Testis (tissue), 3 donors: ENCODE results near the gene LMLN. TPM values are rescaled to one million over a fixed set of nuclear protein-coding genes. Genes with fewer than 3 reads are reported as not detected.

ENCODE experiments used
- DNase-seq: peaks from one replicate; pipeline ENCODE4 v3.0.0-alpha.2; 2019
- H3K27ac ChIP-seq, 2 donors: fragments of 200-600 bp; sonication (generic); one replicate each; pipeline ENCODE4 v1.5.1; 2019
- H3K27me3 ChIP-seq: fragments of 200-600 bp; sonication (generic); one replicate; pipeline ENCODE4 v1.5.1; 2019
- H3K36me3 ChIP-seq: fragments of 200-600 bp; sonication (generic); one replicate; pipeline ENCODE4 v1.5.1; 2017; ENCODE audit warnings: low read depth; ENCODE audit errors: missing control alignments
- H3K4me1 ChIP-seq: fragments of 200-600 bp; sonication (generic); one replicate; pipeline ENCODE4 v1.5.1; 2019
- H3K4me3 ChIP-seq, 2 donors: fragments of 200-600 bp; sonication (generic); one replicate each; pipeline ENCODE4 v1.5.1; 2017 to 2019
- H3K9me3 ChIP-seq: fragments of 200-600 bp; sonication (generic); one replicate; pipeline ENCODE4 v1.5.1; 2017
- POLR2A ChIP-seq: fragments of 450-650 bp; IDR thresholded peaks from one replicate; pipeline ENCODE4 v1.6.1; 2017; ENCODE audit warnings: antibody characterized with exemption, mild to moderate bottlenecking, moderate library complexity
- WGBS, 2 donors: methylation state at CpG; one replicate each; pipeline ENCODE4 v1.1.5; 2018; 5-methylcytosine and 5-hydroxymethylcytosine counted together
- intact Hi-C: fragments of 100-400 bp; cut with DNase I; formaldehyde crosslinking; loops from one replicate; pipeline ENCODE4 v1.15.1; 2023; ENCODE audit warnings: low total_unique reads
- polyA plus RNA-seq: library from polyadenylated mRNA; stranded (reverse); fragments of 350-450 nt; fragmentation: Illumina TruSeq; extraction: RNeasy Lipid Tissue Mini Kit (QIAGEN cat#74804); gene quantifications from one replicate; pipeline ENCODE4 v1.2.3, GENCODE V29; 2014; ENCODE audit warnings: low read depth, low replicate concordance; ENCODE audit not compliant: insufficient read depth
- total RNA-seq, 2 donors: library from RNA; depleted of rRNA; stranded (reverse); fragments of >200 nt; gene quantifications; one replicate each; pipeline ENCODE4 v1.2.3, GENCODE V29; 2016
- TF ChIP-seq, protein P1 (sequence below), 3 experiments: fragments of 450-650 bp in 2 of 3; fragments of 200-600 bp in 1 of 3; sonication (generic) in 1 of 3; IDR thresholded peaks; one replicate each; pipeline ENCODE4 v1.5.1; 2016 to 2019; ENCODE audit warnings: antibody characterized with exemption in 3 of 3, mild to moderate bottlenecking in 2 of 3, moderate library complexity in 1 of 3

Gene LMLN
- total and polyA plus RNA-seq, 3 donors from 2014 or later: 23.0 to 49.8 (median 24.1) TPM

DNA sequence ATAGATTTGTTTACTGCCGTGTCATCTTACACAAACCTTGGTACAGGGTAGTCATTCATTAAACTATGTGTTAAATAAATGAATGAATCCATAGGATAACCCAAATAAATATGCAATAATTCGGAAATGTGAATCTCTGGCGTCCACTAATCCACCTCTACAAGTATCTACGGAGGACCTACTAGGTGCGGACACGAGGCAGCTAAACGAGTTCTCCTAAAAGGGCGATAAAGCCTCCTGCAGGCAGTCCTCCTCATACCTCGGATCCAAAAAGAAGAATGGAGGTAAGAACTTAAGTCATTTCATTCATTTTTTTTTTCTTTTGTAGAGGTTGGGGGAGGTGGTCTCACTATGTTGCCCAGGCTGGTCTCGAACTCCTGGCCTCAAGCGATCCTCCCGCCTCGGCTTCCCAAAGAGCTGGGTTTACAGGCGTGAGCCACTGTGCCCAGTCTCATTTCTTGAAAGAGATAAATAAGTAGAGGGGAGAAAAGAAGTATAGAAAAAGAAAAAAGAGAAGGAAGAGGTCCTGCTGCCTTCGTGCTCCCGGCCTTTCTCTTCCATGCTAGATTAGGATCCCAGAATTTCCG is 10.7 kb upstream of the LMLN start:
- H3K9me3 ChIP-seq: no peaks in the 10 kb centered on the region
- intact Hi-C loops: no loop called here
- DNase-seq: no peak
- H3K27me3 ChIP-seq: no peaks in the 10 kb centered on the region
- peak overlapping the region; percentile 83 to 97 for H3K27ac ChIP-seq
- H3K4me3 ChIP-seq: peak overlapping the region; percentile 78 to 92
- 16 to 19% methylated on average over 17 of the region's 17 CpGs for WGBS, 2 donors
- no peaks in the 10 kb centered on the region for H3K36me3 ChIP-seq
- TF ChIP-seq, protein P1, sequence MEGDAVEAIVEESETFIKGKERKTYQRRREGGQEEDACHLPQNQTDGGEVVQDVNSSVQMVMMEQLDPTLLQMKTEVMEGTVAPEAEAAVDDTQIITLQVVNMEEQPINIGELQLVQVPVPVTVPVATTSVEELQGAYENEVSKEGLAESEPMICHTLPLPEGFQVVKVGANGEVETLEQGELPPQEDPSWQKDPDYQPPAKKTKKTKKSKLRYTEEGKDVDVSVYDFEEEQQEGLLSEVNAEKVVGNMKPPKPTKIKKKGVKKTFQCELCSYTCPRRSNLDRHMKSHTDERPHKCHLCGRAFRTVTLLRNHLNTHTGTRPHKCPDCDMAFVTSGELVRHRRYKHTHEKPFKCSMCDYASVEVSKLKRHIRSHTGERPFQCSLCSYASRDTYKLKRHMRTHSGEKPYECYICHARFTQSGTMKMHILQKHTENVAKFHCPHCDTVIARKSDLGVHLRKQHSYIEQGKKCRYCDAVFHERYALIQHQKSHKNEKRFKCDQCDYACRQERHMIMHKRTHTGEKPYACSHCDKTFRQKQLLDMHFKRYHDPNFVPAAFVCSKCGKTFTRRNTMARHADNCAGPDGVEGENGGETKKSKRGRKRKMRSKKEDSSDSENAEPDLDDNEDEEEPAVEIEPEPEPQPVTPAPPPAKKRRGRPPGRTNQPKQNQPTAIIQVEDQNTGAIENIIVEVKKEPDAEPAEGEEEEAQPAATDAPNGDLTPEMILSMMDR (IDR thresholded peaks at IDR 0.05): no peak
- TF ChIP-seq POLR2A: no peak
- H3K4me1 ChIP-seq: peaks cover 26% of the 10 kb centered on the region

DNA sequence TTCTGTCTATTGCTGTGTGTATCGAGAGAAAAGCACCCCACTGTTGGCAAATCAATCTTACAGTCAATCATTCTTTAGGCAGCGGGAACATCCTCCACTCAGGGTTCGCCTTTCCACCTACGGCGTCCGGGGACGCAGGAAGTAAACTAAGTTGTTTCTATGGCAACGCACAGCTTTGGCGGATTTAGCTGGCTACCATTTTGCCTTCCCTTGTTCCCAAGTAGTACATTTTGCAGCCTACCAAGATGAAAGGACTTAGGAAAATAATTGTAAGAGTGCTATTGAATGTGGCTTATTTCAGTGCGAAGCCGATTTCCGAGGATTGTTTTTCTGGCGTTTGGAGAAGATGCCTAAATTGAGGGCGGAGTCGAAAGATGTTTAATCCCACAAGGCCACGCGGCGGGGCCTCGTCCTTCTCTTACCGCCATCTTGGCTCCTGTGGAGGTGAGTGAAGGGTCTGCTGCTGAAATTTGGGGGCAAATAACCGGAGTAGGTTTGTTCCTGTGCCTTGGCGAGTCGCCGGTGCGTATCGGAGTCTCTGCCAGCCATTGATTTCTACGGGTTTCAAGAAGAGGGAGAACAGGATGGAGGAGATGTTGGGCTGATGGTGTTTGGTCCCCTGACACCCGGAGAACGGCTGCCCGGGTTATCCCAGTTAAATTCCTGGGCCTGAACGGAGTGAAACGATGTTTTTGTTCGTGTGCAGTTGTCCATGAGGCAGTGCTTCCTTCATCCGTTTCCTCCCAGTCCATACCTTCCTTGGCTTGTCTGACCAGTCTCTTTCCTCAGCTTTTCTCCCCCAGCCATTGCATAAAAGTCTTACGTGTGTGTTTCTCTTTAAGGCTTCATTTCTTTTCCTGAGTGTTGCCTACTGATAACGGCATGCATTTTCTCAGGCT is 10.0 kb upstream of the LMLN start, which contains the start of gene RPL35A:
Gene RPL35A (plus strand): TSS at position 413 of the 899 bp plus-strand sequence. CDS start 778 bp downstream, outside the sequence.
- no peaks in the 10 kb centered on the region for H3K27me3 ChIP-seq
- TF ChIP-seq, protein P1 (IDR thresholded peaks at IDR 0.05): peak in 1 of 3 experiments; percentile 8
- TF ChIP-seq POLR2A: peak; percentile 49

DNA sequence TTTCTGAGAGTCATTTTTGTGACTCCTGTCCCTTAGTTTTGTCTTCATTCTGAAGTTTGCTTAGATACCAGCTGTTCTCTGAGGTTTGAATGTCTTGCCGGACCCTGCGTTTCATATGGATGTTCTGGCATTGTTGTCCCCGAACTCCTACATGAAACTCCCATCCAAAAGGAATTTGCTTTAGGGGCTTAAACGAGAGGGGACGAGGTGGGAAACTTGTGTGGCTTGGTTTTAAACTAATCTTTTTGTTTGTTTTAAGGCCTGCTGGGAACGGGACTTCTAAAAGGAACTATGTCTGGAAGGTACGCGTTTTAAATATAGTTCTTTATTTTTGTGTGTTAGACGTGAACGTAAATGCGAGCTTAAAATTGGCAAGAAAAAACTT is 9.3 kb upstream of the LMLN start:
- intact Hi-C loops: no loop called here
- H3K9me3 ChIP-seq: no peaks in the 10 kb centered on the region
- WGBS, 2 donors: 0% methylated on average over 11 of the region's 11 CpGs
- TF ChIP-seq POLR2A: no peak
- TF ChIP-seq, protein P1 (IDR thresholded peaks at IDR 0.05): no peak
- peak overlapping the region; percentile 78 to 92 for H3K4me3 ChIP-seq
- H3K27ac ChIP-seq: peak overlapping the region; percentile 83 to 97
- DNase-seq: no peak
- H3K27me3 ChIP-seq: no peaks in the 10 kb centered on the region
- H3K36me3 ChIP-seq: no peaks in the 10 kb centered on the region
- peaks cover 26% of the 10 kb centered on the region for H3K4me1 ChIP-seq

More for the DNA sequence above, 10.0 kb upstream of the LMLN start, which contains the start of gene RPL35A:
- H3K27ac ChIP-seq: peak within 1 kb of the TSS; percentile 83 to 97
- peak; percentile 93 for DNase-seq
- no peaks in the 10 kb centered on the region for H3K9me3 ChIP-seq
- H3K4me3 ChIP-seq: peak within 1 kb of the TSS; percentile 78 to 92
- 0 to 1% methylated on average over 36 of the region's 36 CpGs for WGBS, 2 donors
- intact Hi-C loops: no loop called here
- no peaks in the 10 kb centered on the region for H3K36me3 ChIP-seq
- peaks cover 26% of the 10 kb centered on the region for H3K4me1 ChIP-seq

DNA sequence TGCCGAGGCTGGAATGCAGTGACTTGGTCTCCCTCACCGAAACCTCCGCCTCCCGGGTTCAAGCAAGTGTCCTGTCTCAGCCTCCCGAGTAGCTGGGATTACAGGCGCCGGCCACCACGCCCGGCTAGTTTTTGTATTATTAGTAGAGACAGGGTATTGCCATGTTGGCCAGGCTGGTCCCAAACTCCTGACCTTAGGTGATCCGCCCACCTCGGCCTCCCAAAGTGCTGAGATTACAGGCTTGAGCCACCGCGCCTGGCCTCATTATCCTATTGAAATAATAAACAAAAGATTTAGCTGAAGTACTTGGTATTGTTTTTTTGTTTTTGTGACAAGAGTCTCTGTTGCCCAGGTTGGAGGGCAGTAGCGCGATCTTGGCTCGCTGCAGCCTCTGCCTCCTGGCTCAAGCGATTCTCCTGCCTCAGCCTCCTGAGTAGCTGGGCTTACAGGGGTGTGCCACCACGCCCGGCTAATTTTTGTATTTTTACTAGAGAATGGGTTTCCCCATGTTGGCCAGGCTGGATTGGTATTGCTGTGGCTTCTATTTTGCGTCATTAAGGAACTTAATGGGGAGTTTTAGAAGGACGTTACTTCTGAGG is 8.5 kb upstream of the LMLN start:
- no peak for DNase-seq
- WGBS, 2 donors: 56 to 68% methylated on average over 21 of the region's 21 CpGs
- intact Hi-C loops: no loop called here
- H3K27ac ChIP-seq: peak overlapping the region; percentile 83 to 97
- H3K27me3 ChIP-seq: no peaks in the 10 kb centered on the region
- peaks cover 26% of the 10 kb centered on the region for H3K4me1 ChIP-seq
- no peaks in the 10 kb centered on the region for H3K9me3 ChIP-seq
- H3K4me3 ChIP-seq: peak overlapping the region; percentile 78 to 92
- H3K36me3 ChIP-seq: no peaks in the 10 kb centered on the region
- TF ChIP-seq, protein P1 (IDR thresholded peaks at IDR 0.05): no peak
- TF ChIP-seq POLR2A: no peak
